22Rv1 (cell line): ENCODE results near the gene SMCO2.

Experiments
- H3K27ac ChIP-seq: fragments of 450-650 bp; 2 replicates; pipeline ENCODE4 v1.5.1; 2017
- CTCF ChIP-seq: fragments of 450-650 bp; IDR thresholded peaks from 2 replicates; pipeline ENCODE4 v1.5.1; 2017; ENCODE audit warnings: mild to moderate bottlenecking
- ZFX ChIP-seq: fragments of 450-650 bp; IDR thresholded peaks from 2 replicates; pipeline ENCODE4 v1.6.1; 2017; ENCODE audit warnings: antibody characterized with exemption, borderline replicate concordance

The SMCO2 gene

GRCh38 chr12:27531896-27532295 lies 85.4 kb downstream of the SMCO2 start:
- TF ChIP-seq ZFX (no peak), CTCF (no peak)
- no peak overlapping the region for H3K27ac ChIP-seq

GRCh38 chr12:27534060-27534764 lies 87.7 kb downstream of the SMCO2 start:
- TF ChIP-seq CTCF (no peak), ZFX (no peak)
- no peak overlapping the region for H3K27ac ChIP-seq

- no peak for TF ChIP-seq ZFX
- no peak for TF ChIP-seq CTCF
- H3K27ac ChIP-seq = no peak overlapping the region
Measured at GRCh38 chr12:27534765-27535161, 88.2 kb downstream of the SMCO2 start.

- TF ChIP-seq ZFX (no peak), CTCF (no peak)
- H3K27ac ChIP-seq = no peak overlapping the region
Measured at GRCh38 chr12:27535318-27535717, 88.8 kb downstream of the SMCO2 start.

- H3K27ac ChIP-seq = no peak overlapping the region; the same call in 1 of the 2 replicates
- TF ChIP-seq CTCF (no peak), ZFX (no peak)
Measured at GRCh38 chr12:27537855-27538675, 91.5 kb downstream of the SMCO2 start.

- TF ChIP-seq ZFX (no peak), CTCF (no peak)
- peak overlapping the region; percentile 33 for H3K27ac ChIP-seq
Measured at GRCh38 chr12:27539191-27539631, 92.7 kb downstream of the SMCO2 start.

- H3K27ac ChIP-seq = no peak overlapping the region
- TF ChIP-seq ZFX = no peak
- TF ChIP-seq CTCF = no peak
Measured at GRCh38 chr12:27541031-27541719, 94.6 kb downstream of the SMCO2 start.
